Tracheal epithelial cell (primary cell): ENCODE measurements around the gene RNF26. TPM values are rescaled to one million over a fixed set of nuclear protein-coding genes. Genes with fewer than 3 reads are reported as not detected.

Experiments
- total RNA-seq: library from RNA; depleted of rRNA; stranded (reverse); fragments of >200 nt; gene quantifications from 2 replicates; pipeline ENCODE4 v1.2.1, GENCODE V29; 2014

The RNF26 gene
- total RNA-seq, result 3.1 and 4.9 TPM in 2 replicates

DNA sequence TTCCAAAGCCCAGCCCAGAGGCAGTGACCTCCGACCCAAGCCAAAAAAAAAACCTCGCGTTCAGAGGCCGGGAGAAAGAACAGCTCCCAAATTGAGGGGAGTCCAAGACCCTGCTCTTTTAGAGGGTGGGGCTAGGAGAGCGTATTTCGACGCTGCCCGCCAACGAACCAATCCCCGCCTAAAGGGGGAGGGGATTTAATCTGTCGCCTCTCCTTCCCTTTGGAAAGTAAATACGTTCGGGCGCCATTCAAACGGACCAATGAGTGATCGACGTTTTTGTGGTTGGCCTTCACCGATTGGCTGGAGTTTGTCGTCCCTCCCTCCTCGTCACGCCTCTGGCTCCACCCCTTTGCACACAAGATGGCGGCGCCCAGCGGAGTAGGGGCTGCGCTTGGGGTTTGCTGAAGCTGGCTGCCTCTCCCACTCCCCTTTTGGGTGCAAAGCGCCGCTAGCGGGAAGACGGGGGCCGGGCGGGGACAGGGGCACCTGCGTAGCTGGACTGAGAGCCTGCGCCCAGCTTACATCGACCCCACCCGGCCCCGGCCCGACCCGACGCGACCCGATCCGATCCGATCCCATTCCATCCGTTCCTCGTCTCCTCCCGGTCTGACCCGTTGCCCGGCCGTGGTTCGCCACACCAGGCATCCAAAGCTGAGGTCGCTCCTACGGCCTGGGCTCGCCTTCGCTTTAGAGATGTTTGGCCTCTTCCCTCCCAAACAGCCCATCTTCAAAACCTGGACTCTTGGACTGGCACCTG, at the start of gene RNF26:
Gene RNF26 (plus strand): TSS at position 354 of the 757 bp plus-strand sequence. CDS start 596 bp downstream, outside the sequence.

DNA sequence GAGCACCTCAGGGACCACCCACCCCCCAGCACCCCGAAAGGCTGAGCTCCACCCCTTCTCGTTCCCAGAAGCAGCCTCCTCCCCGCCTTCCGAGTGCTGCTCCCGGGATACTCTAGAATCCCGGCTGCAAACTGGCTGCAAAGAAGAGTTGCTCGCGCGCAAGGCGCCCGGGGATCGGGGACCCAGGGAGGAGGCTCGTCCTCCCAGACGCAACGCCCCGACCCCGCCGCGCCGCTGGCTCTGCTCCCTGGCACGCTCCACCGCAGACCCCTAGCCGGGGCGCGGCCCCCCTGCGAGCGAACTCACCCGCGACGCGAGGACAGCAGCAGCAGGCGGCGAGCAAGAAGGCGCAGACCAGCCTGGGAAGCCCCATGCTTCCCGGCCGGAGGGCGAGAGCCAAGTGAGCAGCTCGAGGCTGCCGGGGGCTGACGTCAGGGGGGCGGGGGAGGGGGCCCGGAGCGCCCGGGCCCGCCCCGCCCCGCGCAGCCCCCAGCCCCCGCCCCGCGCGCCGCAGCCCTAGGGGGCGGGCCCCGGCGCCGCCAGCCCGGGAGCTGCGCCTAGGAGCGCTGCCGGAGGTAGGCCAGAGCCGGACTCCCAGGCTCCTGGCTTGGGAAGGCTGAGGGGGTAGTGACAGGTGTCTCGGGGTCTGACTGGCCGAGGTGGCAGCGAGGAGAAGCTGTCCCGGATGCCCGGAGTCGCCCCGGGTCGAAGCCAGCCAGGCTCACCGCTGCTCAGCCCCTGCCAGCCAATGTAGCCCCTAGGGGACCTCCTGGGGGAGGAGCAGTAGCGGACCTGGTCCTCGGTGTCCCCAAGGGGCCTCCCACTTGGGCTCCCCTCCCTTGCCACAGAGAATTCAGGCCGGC, 17.4 kb upstream of the RNF26 start, which contains the start of gene MCAM:
Gene MCAM (minus strand): TSS at position 402 of the 863 bp plus-strand sequence. CDS start 29 bp downstream, at position 373.

DNA sequence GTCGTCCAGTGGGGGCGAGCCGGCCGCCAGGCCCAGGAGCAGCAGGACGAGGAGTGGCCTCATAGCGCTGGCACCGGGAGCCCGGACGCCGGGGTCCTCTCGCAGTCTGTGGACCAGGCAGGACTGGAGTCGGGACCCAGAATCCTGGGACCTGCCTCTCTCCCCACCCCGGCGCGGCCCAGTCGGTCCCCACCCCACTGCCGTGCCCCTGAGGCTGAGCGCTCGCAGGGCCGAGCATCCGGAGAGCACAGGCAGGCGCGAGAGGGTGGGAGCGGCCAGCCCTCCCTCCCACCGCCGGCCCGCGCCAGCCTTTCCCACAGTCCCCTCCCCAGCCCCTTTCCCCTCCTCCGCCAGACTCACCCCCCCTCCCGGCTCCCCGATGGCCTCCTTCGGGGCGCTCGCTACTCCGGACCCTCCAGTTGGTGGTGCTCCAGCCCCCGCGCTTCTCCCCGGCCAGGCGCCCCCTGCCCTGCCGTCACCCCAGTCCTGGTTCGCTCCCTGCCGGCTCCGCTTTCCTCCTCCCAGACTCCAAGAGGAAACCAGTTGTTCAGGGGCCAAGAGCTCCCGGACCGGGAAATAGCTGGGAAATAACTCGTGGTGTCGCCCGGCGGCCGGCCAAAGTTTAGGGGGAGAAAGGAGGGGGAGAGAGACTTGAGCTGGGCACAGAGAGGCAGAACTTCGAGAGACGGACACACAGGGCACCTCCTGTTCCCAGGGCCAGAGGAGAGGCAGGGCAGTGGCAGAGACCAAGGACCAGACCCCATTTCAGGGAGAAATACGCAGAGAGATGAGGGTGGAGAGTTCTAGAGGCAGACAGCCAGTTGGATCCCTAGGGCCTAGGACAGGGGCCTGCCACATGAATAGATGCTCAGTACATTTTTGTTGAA, 6.3 kb downstream of the RNF26 start, which contains the start of gene C1QTNF5:
Gene C1QTNF5 (minus strand): TSS at position 549 of the 887 bp plus-strand sequence. CDS start 486 bp downstream, at position 63.

DNA sequence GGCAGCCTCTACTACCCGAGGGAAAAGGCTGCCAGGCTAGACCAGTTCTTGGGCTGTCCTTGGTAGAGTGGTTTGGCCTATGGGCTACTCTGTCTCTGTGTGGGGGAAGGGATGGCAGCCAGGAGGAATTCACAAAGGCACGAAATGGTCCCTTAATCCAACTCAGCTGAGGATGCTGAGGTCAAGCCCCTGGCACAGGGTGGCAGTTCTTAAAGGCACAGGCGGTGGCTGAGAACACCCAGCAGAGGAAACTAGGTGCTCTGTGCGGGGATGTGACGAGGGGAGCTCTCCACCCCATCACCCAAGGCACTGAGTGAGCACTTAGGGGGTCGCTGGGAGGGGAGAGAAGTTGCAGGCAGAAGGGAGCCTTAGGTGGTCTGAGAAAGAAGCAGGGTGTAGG, 12.3 kb downstream of the RNF26 start, which contains the start of gene MFRP:
Gene MFRP (minus strand): TSS at position 101 of the 400 bp plus-strand sequence. CDS start 192 bp downstream, outside the sequence.

DNA sequence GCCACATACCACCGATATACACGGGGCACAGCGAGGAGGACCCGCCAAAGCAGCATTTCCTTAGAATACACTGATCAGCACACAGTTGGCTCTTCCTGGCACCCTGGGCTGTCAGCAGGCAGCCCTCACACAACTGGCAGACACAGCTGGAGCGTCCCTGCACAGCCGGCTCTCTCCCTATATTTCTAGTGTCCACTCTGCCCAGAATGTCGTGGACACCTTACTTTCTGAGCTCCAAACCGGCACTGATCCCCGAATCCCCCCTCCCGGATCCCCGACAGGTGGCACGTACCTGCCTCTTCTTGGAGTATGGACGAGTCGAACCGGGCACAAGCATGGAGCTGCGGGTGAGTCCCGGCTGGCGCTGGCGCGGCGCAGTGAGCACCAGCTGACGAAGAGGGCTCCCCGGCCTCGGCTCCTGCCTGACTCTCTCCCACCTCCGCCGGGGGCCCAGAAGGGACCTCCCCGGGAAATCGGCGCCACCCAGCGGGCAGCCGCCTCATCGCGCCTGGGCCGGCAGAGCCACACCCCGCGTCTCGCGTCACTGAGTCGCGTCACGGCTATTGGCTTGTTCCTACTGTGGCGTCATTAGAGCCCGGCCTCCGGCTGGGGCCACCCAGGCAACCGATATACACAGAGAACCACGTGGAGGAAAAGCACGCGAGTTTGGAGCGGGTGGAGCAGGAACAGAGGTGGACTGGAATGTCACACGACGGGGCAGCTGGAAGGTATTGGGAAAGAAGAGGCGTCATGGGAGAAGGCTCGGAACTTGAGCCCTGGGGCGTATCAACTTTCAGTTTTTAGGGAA, 47.1 kb downstream of the RNF26 start, which contains the start of gene USP2:
Gene USP2 (minus strand): TSS at position 510 of the 808 bp plus-strand sequence. CDS start 8,210 bp downstream, outside the sequence.

Other genes starting within 250 kb of the RNF26 start
- 17.4 and 21.3 TPM in 2 replicates for gene HMBS, start 249.6 kb upstream of the RNF26 start, total RNA-seq
- gene DPAGT1, start 232.7 kb upstream of the RNF26 start, total RNA-seq, result 20.2 and 27.5 TPM in 2 replicates
- gene C2CD2L, start 227.2 kb upstream of the RNF26 start, total RNA-seq, result 1.4 and 1.9 TPM in 2 replicates
- 13.0 and 27.5 TPM in 2 replicates for gene HINFP, start 212.9 kb upstream of the RNF26 start, total RNA-seq
- gene ABCG4, start 185.5 kb upstream of the RNF26 start, total RNA-seq, result not detected in 2 replicates
- gene NLRX1, start 165.8 kb upstream of the RNF26 start, total RNA-seq, result 24.5 and 27.0 TPM in 2 replicates
- not detected in 2 replicates for gene NHERF4, start 149.1 kb upstream of the RNF26 start, total RNA-seq
- gene CBL, start 128.2 kb upstream of the RNF26 start, total RNA-seq, result 9.0 and 9.6 TPM in 2 replicates
- gene MCAM, start 17.4 kb upstream of the RNF26 start, total RNA-seq, result 44.1 and 177 TPM in 2 replicates
- 0.43 and 1.2 TPM in 2 replicates for gene C1QTNF5, start 6.4 kb downstream of the RNF26 start, total RNA-seq
- not detected in 2 replicates for gene MFRP, start 12.2 kb downstream of the RNF26 start, total RNA-seq
- gene USP2, start 47.2 kb downstream of the RNF26 start, total RNA-seq, result 0.96 TPM in 1 of 2 replicates, not detected in the other
- gene THY1, start 88.6 kb downstream of the RNF26 start, total RNA-seq, result 0.21 and 2.4 TPM in 2 replicates